HG03196 (cell line): Measurements from ENCODE around the gene GUK1.
"Not testable (repeated sequence)": the region's sequence is repeated elsewhere in the genome, so short reads cannot be mapped to it uniquely, and the experiment has no call there.

Source experiments
- ATAC-seq: cut with Tn5 transposase; IDR thresholded peaks from one replicate; pipeline ENCODE4 v1.9.1; 2021; ENCODE audit not compliant: unreplicated experiment

The GUK1 gene

DNA sequence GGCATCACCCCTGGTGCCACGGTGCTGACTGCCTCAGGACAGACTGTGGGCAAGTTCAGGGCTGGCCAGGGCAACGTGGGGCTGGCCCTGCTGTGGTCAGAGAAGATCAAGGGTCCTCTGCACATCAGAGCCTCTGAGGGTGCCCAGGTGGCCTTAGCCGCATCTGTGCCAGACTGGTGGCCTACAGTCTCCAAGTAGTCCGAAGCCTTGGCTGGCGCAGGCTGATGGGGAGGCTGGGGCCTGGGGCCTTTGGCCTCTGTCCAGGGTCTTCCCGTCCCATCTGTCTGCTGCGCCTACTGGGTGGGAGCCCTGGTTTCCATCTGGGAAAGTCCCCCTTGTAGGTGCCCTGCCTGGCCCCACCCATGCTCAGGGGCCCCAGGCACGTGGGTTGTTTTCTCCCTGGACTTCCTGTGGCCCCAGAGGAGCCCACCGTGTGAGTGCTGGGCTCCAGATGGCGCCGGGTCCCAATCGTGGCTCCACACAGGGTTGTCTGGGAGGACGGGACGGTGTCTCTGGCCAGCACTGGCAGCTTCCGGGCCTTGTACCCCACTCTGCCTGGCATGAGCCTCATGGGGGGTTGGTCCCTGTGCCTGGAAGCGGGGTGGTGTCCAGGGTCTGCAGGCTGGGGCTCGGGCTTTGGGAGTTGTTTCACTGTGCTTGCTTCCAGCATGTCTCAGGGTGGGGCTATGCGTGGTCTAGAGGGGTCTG is 35.4 kb downstream of the GUK1 start:
- ATAC-seq = no peak

- ATAC-seq = no peak
Measured at GRCh38 chr1:228176024-228176395, 35.9 kb downstream of the GUK1 start.

- no peak for ATAC-seq
Measured at GRCh38 chr1:228176461-228177182, 36.5 kb downstream of the GUK1 start.

DNA sequence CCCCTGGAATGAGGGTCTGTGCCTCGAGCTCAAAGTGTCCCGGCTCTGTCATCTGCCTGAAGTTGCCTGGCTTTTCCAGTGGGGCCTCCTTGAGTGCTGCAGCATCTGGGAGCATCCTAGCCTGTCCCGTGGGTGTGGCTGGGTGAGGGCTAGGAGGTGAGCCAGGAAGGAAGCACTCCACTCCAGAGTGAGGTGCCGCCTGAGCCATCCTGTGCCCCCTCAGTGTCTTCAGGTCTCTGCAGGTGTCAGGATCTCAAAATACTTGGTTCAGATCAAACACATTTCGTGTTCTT is 37.0 kb downstream of the GUK1 start:
- no peak for ATAC-seq

GRCh38 chr1:228177721-228178710 is 37.9 kb downstream of the GUK1 start:
- no peak for ATAC-seq

- no peak for ATAC-seq
Measured at GRCh38 chr1:228178737-228179684, 38.9 kb downstream of the GUK1 start.

DNA sequence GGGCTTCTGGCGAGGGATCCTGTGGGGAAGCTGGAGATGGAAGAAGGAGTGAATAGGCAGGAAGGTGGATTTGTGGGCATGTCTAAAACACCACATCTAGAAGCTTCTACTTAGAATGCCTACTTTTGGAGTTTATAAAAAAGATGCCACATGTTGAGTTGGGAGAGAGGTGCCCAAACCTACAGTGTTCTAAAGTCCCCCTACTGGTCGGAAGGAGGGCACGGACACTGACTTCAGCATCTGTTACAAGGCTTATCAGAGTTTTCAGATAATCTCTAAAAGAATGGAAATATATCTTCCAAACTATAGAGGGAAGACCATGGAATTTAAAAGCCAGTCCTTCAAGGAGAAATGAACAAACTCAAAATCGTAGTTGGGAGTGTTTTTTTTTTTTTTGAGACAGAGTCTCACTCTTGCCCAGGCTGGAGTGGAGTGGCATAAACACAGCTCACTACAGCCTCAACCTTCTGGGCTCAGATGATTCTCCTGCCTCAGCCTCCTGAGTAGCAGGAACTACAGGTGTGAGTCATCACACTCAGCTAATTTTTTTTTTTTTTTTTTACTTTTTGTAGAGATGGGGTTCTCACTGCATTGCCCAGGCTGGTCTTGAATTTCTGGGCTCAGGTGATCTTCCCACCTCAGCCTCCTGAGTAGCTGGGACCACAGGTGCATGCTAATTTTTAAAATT is 40.3 kb downstream of the GUK1 start:
- ATAC-seq = no peak

GRCh38 chr1:228180959-228181644 is 41.0 kb downstream of the GUK1 start:
- no peak for ATAC-seq

DNA sequence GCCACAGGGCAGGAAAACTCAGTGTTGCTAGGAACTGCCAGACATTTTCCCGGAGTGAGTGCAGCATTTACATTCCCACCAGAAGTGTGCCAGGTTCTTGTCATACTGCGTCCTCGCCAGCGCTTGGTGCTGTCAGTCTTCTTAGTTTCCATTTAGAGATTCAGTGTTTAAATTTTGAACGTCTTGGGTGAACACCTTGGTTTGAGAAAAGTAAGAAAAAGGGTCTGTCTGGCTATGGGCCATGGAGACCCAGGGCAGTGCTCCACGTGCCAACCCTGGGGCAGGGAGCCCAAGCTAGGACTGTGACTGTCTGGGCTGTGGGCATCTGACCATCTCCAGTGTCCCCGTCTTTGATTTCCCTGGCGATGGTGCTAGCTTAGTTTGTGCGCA is 41.6 kb downstream of the GUK1 start:
- no peak for ATAC-seq

GRCh38 chr1:228182296-228183030 is 42.4 kb downstream of the GUK1 start:
- ATAC-seq = no peak

GRCh38 chr1:228184152-228184551 is 44.1 kb downstream of the GUK1 start:
- no peak for ATAC-seq

DNA sequence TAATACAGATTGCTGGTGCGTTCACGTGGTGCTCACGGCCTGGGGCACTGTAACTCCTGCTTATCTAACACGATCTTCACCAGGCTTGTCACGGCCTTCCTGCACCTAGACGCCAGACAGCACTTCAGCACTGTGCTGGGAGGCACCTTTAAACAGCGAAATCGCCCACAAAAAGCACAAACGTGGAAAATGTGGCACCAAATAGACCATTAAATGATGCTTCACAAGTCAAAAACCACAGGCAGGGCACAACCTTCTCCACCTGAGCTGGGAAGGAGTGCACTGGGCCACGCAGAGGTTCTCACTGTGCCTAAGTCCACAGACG is 45.5 kb downstream of the GUK1 start:
- ATAC-seq = no peak

GRCh38 chr1:228188249-228188648 is 48.2 kb downstream of the GUK1 start:
- ATAC-seq = not testable (repeated sequence)

DNA sequence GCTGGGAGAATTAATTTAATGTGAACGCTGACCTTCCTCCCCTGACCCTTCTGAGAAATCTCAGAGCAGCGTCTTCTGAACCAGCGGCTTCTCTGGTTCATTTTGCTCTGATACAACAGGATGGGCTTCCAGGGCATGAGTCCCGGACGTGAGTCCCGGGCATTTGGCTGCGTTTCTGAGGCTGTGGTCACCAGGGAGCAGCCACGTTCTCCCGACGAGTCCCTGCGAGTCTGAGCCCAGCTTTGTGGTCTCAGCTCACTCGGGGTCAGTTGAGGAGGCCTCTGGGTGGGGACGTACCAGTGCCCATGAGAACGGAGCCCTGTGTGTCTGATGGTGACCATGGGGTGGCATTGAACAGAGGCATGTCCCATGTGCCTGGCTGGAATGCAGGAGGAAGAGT is 50.1 kb downstream of the GUK1 start:
- ATAC-seq = no peak

- no peak for ATAC-seq
Measured at GRCh38 chr1:228190778-228191177, 50.7 kb downstream of the GUK1 start.

GRCh38 chr1:228194436-228194835 is 54.4 kb downstream of the GUK1 start:
- no peak for ATAC-seq

DNA sequence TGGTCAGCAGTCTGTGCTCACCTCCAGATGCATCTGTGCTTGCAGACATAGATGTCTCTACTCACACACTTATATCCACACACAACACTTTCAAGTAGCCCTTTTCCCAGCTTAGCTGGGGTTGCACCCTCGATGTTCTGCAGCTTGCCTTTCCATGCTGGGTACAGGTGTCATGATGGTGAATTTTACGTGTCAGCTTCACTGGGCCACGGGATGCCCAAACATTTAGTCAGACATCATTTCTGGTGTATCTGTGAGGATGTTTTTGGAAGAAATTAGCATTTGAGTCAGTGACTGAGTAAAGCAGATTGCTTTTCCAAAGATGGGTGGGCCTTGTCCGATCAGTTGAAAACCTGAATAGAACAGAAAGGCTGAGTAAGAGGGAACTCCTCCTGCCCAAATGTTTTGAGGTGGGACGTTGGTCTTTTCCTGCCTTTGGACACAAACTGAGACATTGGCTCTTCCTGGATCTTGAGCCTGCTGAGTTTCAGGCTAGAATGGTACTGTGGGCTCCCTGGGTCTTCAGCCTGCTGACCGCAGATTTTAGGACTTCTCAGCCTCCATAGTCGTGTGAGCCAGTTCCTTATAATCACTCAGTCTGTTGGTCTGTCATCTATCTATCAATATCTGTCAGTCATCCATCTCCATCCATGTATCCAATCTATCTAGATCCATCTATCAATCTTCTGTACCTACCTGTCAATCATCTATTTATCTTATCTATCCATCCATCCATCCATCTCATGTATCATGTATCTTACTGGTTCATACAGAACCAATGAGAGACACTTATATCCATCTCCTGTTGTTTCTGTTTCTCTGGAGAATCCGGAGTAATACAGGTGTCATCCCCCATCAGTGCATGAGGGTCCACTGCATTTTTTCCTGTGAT is 55.1 kb downstream of the GUK1 start:
- no peak for ATAC-seq

- no peak for ATAC-seq
Measured at GRCh38 chr1:228197555-228198147, 57.6 kb downstream of the GUK1 start.
